OCI-M1 (cell line): Measurements from ENCODE around the gene EMILIN3.
A peak's percentile ranks its signal among the peaks of the same experiment; 100 is the strongest.

Experiments used
- DNase-seq: peaks from one replicate; lab custom pipeline; 2025; lab: John Stamatoyannopoulos, UW

The EMILIN3 gene

DNA sequence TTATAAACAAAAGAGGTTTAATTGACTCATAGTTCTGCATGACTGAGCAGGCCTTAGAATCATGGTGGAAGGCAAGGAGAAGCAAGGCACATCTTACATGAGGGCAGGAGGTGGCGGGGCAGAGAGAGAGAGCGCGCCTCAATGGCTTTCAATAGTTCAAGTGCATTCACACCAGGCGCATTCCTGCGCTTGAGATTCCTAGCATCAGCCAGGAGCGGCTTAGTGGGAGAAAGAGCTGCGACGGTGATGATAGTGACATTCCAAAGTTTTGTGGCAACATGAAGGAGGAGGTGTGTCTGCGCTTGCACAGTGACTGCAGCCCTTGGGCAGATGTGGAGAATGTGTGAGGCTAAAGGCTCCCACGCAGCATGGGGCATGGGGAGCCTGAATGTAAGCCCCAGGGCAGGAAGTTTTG is 25.0 kb upstream of the EMILIN3 start:
- no peak for DNase-seq

DNA sequence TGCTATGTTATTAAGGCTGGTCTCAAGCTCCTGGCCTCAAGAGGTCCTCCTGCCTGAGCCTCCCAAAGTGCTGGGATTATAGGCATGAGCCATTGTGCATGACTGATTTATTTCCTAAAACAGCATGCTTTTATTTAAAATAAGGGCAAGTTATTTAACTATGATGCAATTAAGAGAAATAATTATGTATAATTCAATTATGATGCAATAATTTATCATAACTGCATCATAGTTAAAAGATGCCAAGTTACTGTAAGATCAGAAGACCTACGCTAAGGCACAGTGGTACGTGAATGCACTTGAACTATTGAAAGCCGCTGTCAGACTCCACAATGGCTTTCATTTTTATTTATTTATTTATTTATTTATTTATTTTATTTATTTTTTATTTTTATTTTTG is 24.3 kb upstream of the EMILIN3 start:
- no peak for DNase-seq

DNA sequence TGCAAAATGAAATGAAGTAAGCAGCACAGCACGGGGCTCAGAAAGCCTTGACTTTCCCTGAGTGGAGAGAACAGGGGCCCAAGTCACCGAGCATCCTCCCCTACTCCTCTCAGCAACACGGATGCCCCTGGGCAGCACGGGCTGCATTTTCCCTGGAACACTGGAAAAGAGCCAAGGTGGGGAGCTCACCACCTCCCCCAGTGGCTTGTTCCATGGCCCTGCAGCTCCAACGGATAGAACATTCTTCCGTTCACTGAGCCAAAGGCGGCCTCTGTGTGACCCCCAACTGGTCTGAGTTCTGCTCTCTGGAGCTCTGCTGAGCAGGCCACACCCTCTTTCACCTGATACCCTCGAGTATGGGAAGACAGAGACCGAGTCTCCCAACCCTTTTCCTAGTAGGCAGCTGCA is 20.8 kb upstream of the EMILIN3 start:
- DNase-seq, result no peak

DNA sequence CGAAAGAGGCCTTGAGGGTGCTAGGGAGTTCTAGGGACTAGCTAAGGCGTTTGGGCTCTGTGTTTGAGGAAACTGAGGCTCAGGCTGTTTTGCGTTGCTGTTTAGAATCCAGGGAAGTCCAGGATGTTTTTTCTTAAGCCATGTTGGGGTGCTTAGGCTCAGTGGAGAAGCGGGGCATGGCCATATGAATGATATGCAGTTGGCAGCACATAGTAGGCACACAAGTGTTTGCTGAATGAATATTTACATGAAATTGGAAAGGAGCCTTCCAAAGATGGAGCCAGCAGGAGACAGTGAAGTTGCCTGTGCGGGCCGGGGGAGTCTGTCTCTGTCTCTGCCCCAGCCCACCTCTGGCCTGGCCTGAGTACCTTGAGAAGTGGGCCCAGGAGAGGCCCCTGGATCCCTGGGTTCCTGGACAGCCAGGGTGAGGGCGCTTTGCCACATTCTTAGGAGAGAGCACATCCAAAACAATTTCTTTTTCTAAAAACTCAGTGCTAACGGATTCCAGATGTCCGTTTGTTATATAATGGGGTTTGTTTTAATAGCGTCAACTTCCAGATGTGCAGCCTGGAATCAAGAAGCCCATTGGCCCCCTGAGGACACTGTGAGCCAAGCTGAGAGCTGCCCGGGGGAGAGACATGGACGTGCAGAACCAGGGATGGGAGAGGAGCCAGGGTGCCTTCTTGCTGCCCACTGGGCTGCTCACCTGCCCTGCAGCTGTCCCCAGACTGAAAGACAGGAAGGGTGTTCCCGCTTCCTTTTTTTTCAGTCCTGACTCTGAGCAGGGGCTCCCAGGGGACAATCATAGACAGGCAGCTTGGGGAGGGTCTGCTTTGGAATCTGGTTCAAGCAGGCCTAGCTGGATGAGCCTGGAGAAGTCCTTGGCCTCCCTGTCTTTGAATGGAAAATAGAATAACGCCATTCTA is 20.1 kb upstream of the EMILIN3 start:
- DNase-seq, result no peak

DNA sequence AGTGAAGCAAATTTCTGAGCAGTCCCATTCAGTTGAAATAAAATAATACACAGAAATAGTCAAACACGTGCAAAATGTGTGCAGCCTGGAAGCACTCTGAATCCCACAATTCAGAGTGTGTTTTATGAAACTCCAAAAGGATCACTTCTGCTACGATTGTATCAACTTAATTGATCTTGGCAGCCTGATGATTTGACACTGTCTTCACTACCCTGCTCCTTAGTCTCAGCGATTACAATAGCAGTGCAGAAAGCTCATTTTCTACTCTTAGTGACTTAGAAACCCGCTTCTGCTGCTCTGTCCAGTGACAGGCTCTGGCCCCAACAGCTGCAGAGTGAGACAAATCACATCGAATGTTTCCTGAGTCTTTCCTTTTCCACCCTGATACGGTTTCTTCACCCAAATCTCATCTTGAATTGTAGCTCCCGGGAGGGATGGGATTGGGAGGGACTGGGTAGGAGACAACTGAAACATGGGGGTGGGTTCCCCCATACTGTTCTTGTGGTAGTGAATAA is 16.2 kb upstream of the EMILIN3 start:
- DNase-seq, result no peak

DNA sequence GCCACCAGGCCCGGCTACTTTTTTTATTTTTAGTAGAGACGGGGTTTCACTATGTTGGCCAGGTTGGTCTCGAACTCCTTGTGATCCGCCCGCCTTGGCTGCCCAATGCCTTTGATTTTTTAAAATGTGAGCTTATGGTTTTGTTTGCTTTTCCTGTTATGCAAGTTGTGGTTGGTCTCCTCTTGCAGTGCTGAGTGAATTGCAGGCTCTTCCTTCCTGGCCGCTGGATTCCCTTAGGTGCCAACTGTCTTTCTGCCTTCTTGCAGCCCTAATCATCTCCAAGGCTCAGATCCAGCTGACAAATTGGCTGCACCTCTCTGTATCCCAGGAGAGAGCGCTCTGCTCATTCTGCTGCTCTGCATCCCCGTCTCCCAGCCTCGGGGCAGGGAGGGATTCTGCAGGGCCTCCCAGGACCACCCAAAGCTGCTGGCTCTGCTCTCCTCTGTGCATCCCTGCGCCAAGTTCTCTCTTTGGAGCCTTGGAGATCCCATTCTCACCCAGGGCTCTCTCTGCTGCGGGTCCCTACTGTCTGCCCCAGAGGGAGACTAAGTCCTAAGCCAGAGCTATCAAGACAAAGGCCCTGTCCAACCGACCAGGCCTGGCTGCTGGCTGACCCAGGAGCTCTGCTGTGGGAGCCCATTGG is 14.1 kb upstream of the EMILIN3 start:
- DNase-seq, result no peak

DNA sequence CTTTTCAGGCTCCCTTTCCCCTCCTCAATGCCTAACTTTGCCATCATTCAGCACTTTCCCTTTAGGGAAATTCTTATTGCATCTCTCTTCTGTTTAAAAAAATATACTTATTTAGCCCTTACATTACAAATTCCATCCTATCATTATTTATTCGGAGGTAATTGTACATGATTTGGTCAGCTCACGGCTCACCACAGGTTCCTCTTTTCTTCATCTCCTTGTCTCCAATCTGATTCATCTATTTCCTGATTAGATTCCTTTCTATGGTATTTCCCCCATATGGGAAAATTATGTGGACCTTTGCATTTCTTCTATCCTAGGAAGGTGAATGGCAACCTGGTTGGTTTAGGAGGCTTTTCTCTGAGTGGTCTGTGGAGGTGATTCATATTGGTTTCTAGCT is 12.9 kb upstream of the EMILIN3 start:
- peak; percentile 12 for DNase-seq

DNA sequence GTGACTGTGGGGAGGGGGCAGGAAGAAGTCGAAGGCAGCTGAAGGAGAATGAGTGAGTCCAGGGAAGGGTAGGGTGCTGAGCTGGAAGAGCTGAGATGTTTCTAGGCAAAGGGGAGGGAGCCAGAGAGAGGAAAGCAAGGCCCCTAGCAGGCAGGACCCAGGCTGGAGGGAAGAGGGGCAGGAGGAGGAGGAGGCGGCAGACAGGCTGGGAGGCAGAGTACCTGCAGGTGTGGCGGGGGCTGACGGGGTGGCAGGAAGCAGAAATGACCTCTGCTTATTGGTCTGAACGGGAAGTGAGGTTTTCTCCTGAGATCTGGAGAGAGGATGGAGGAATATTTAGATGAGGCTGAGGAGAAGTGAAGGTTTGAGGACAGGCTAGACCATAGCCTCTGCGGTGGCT is 10.7 kb upstream of the EMILIN3 start:
- no peak for DNase-seq

DNA sequence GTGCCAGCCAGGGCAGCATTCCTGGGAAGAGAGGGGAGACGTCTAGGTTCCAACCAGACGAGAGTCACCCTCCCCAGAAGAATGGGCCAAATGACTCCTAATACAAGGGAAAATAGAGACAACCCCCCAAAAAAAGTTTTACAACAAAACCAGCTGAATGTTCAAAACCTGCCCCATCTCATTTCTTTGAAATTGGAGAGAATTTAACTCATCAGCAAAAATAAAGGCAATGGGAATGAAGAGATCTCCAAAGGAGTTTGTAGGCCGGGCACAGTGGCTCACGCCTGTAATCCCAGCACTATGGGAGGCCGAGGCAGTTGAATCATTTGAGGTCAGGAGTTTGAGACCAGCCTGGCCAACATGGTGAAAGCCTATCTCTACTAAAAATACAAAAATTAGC is 9.7 kb upstream of the EMILIN3 start:
- DNase-seq, result no peak

DNA sequence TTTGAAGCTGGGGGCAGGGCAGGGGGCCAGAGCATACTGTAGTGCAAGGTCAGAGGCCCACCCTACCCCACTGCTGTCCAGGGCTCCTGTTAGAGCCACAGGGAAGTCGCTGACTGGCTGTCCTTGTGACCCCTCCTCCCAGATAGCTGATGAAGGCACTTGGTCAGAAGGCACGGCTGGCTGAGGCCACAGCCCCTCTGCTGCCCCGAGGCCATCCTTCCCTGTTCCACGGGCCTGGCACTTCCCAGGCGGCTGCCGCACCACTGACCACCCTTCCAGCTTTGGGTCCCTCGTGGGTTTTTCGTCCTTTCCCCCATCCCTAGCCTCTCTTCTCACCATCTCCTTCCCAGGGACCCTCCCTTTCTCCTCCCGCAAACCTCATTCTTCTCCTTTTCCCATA is 9.2 kb upstream of the EMILIN3 start:
- DNase-seq, result no peak

DNA sequence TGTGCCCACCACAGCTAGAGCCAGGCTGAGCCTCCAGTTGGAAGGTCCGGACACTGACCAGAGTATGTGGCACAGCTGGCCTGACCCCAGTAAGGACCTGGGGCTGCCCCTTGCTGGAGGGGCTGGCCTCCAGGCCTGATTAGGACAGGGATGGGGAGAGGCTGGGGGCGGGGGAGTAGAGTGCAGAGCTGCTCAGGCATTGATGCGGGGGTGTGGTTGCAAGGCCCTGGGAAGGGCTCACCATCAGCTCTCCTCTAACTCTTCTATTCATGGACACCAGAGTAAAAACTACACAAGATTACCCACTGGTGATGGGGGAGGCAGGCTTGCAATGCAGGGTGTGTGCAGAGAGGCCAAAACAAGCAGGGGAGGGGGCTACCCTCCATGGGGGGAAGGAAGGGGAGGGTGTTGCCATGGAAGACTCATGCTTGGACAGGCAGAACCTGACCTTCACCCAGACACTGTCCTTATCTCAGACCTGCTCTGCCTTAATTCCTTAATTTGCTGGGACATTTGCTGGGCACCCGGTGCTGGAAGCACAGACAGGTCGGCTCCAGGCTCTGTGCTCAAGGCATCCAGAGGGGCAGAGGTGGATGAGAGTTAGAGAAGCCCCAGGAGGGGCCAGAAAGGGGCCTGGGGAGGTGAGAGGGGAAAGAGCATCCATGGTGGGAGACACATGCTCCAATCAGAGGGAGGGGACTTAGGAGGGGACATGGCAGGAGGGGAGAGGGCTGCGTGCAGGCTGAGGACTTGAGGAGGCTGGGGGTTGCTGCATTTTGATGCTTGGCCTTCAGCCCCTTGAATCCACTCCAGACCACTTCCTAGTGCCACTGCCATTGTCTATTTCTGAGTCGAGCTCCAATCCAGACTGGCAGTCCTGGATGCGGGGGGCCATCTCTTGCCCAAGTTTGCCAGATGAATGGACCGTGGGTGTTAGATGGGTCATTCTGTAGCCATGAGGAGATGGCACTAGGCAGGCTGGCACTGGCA is 7.6 kb upstream of the EMILIN3 start:
- no peak for DNase-seq

DNA sequence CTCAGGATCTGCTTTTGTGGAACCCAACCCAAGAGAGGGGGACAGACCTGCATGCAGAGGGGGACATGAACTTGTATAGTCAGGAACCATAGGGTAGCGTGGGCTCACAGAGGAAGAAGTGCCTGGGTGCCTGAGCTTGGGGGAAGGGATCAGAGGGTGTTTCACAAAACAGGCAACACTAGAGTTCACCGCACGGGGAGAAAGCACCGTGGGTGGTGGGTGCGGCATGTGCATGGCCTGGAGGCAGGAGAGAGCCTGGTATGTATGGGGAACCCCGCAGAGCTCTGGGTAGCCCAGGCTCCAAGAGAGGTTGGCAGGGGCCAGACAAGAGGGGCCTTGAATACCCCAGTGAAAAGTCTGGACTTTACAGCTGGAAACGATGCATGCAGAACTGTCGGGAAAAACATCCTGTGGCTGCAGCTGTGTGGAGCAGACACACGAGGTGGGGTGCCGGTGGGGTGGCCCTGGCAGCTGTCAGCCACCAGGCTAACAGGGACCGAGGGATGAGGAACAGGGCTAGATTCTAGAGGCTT is 6.7 kb upstream of the EMILIN3 start:
- no peak for DNase-seq

DNA sequence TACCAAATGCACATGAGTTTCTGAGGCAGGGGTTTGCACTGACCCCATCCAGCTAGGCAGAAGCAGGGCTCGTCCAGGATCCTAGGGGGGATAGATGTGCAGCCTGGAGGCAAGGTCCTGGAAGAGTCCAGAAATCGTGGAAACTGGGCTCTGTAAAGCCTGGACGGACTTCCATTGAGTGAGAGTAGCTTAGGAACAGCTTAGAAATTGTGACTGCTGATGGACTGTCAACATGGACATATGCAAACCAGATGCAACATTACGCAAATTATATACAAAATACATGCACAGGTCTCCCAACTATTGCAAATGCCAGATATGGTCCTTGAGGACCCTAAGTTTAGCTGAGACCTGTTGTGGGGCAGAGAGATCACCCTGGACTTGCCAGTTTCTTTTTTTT is 4.8 kb upstream of the EMILIN3 start:
- DNase-seq, result no peak

DNA sequence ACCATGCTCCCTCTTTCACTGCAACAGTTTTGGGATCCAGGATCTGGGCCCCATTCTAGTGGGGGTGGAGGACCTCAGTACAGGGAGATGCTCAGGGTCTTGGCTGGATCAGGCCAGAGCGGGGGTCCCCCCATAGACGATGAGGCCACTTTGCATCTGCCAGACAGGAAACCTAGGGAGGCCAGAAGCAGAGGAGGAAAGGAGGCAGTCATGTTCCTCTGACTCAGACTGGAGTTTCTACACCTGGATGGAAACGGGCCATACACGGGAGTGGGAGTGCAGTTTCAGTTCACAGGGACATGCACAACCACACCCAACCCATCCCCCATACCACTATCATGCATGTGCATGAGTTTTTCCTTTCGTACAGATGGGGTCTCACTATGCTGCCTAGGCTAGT is 3.6 kb upstream of the EMILIN3 start:
- DNase-seq, result no peak

DNA sequence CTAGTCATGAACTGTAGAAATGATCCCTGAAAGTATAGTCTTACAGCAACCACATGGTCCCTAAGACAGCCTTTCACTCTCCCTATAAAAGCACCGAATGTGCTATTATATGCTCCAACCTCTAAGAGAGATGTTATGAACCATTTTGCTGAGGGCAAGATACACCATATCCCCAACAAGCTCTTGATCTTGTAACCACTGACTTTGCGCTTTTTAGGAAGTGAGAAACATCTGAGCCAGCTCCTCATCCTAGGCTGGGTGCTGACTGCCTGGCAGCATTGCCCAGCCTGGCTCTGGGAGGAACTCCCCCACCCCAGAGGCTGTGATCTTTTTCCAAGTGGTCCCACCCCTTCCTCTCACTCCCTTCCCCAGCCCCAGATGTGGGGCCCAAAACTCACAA is 3.1 kb upstream of the EMILIN3 start:
- no peak for DNase-seq

DNA sequence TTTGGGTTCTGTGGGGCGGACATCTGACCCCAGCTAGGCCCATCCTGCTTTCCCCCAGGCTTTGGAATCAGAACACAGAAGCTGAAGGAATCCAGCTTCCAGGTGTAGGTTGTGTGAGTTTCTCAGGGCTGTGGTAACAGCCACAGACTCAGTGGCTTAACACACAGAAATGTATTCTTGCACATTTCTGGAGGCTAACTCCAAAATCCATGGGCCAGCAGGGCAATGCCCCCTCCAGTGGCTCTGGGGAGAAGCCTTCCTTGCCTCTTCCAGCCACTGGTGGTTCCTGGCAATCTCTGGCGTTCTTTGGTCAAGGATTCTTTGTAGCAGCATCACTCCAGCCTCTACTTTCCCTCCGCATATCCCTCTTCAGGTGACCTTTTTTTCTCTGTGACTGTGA is 1.3 kb upstream of the EMILIN3 start:
- DNase-seq, result no peak

DNA sequence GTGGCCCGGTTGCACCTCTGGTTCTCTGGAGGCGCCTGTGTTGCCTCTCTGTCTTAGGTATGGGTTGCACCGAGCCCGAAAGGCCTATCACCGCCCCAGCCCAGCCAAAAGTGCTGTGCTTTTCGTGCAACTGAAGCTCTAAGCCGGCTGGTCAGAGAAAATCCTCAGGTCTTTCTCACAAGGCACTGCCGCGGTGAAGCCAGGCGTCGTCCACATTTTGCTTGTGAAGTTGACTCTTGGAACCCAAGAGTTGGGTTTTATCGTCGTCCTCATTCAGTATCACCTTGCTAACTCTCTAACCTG is 726 bp upstream of the EMILIN3 start:
- no peak for DNase-seq

DNA sequence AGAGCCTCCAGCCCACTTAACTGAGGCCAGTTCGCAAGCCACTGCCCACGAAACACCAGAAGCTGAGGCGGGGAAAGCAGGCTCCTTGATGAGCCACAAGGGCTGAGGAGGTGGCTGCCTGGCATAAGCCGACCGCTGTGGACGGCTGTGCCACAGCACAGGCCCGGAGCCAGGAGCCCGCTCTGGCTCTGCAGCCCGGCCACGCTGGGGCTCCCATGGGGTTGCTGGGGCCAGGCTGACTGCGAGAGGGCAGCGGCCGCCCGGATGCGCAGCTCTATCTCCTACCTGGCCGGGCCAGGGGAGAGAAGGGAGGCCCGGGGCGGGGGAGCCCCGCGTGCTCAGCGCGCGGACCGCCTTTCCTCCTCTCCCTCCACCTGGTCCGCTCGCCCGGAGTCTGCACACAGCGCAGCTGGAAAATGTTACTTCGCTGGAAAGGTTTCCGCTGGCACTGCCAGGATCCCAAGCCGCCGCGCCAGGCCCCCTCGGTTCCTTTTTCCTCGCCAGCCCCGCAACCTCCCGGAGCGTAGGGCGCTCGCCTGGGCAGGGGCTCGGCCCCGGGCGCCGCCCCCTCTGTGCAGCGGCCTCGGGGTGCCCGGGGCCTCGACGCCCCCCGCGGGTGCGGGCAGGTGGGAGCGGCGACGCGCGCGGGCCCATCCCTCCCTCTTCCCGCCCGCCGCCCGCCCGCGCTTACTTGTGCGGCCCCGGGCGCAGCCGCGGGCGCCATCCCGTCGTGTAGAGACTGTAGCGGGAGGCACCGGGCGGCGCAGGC is 657 bp downstream of the EMILIN3 start:
- no peak for DNase-seq

DNA sequence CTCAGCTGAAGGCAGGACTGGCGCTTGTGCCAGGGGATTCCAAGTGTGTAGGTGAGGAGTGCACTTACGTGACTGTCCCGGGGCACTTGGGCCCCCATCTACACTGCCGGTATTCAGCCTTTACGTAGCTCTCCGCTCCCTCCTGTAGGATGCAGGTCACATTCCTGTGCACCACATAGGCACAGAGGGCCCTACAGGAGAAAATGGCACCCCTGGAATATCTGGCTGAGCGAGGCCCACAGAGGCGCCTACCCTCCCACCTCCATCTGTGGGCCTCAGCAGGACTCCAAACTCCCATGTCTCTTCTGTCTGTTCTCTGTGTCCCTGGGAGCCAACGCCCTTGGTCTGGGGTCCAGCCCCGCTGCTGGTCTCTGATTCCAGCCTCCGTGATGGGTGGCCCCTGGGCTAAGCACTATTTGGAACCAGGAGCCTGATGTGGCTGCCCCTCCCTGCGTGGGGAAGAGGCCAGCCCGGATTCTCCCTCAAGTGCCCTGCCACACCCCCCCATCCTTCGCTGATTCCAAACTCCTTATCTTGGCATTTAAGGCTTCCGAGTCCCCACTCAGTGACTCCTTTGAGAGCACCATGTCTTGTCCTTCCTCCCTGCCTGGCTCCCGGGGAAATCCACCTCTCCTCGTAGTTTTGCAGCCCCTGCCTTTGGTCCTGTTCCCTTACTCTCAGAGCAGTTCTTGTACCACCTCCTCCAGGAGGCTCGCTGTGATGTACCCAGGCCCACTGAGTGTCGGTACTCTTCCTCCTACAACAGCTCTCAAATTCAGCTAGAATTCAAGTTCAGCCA is 1.5 kb downstream of the EMILIN3 start:
- DNase-seq, result no peak

DNA sequence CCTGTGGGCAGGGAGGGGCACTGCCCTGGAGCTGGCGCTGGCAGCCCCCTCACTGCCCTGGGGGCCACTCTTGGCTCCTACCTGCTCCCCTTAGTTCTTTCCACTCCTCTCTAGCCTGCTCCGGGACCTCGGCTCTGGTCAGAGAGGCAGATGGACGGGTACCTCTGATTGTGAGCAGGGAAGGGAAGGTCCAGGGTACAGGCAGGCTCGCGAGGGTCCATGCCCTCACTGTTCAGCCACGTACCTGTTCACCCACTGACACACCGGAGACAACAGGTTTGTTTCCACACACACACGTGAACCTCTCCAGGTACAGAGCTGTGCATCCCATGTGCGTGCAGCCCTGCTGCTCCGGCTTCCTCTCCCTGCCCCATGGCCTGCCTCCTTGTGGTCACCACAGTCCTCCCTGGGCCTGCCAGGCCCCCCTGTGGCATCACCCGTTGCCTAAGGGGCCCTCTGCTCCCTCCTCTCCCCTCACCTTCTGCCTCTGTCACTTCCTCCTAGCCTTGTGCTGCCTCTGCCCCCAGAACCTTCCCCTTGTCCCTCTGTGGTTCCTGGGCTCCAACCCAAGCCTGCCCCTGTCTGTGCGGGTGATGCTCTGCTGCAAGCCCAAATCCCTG is 2.3 kb downstream of the EMILIN3 start:
- DNase-seq, result no peak
